Mesodermal cell (in vitro differentiated cells): ENCODE data around the gene TLE5.

Source experiments
- H3K27ac ChIP-seq: 2 replicates; pipeline ENCODE4 v1.7.0; 2013; ENCODE audit warnings: mild to moderate bottlenecking, low read depth, low read length, moderate library complexity; ENCODE audit not compliant: severe bottlenecking
- H3K36me3 ChIP-seq: 2 replicates; pipeline ENCODE4 v1.7.1; 2013; ENCODE audit warnings: mild to moderate bottlenecking, low read length, moderate library complexity; ENCODE audit not compliant: control insufficient read depth, insufficient read depth
- H3K4me1 ChIP-seq: one replicate; pipeline ENCODE4 v1.7.1; 2013; ENCODE audit warnings: mild to moderate bottlenecking, low read length; ENCODE audit not compliant: insufficient read depth, control insufficient read depth, poor library complexity, severe bottlenecking
- H3K4me3 ChIP-seq: 2 replicates; pipeline ENCODE4 v1.7.0; 2013; ENCODE audit warnings: low read length, control low read depth, mild to moderate bottlenecking; ENCODE audit not compliant: insufficient read depth, poor library complexity, severe bottlenecking; ENCODE audit errors: extremely low read depth
- H3K9me3 ChIP-seq: 2 replicates; pipeline ENCODE4 v1.7.1; 2013; ENCODE audit warnings: mild to moderate bottlenecking, low read length, moderate library complexity; ENCODE audit not compliant: control insufficient read depth
- WGBS, 2 experiments: methylation state at CpG; one replicate each; pipeline ENCODE4 v1.1.5; 2013; ENCODE audit warnings: missing lambda C conversion rate in 2 of 2; ENCODE audit not compliant: insufficient coverage in 2 of 2; 5-methylcytosine and 5-hydroxymethylcytosine counted together

Gene TLE5

DNA sequence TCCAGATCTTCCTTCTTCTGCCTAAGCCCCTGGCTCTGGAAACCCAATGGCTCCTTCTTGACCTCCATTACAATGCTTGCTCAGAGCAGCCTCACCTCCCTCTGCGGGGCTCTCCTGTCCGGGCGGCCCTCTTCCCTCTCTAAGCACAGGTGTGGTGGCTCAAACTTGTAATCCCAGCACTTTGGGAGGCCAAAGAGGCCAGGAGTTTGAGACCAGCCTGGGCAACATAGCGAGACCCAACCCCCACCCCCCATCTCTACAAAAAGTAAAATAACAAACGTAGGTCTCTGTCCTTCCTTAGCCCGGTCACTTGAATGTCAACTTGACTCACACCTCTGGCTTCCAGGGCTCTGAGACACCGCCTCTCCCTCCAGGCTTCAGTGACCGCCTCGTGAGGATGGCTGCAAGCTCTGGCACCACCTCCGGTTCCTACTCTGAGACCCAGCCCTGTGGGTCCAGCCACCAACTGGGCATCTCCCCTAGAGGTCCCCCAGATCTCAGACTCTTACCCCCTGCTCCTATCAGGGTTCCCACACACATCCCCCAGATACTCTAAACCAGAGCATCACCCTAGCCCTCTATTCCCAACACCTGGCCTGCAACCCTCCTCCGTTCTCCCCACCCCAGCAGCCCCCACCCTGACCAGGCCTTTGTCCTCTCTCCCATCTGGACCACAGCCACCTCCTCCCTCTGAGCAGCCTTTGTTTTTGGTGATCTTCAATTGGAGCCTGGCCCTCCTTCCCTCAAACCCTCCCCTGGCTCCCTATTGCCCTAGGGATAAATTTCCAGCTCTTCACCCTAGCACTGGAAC is 28.5 kb downstream of the TLE5 start:
- Histone ChIP-seq H3K4me3 (no peak overlapping the region), H3K27ac (no peak overlapping the region), H3K4me1 (peaks cover 16% of the 10 kb centered on the region), H3K36me3 (no peaks in the 10 kb centered on the region), H3K9me3 (no peaks in the 10 kb centered on the region)
- 45 to 61% methylated on average over 11 of the region's 11 CpGs for WGBS, 2 experiments

DNA sequence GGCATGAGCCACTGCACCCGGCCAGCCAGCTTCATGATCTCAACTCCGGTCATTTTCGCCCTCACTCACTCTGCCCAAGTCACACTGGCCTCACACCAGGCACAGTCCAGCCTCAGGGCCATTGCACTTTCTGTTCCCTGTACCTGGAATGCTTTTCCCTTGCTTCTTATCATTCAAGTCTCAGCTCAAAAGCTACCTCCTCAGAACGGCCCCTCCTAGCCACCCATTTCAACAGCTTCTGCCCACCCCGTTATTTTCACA is 30.8 kb downstream of the TLE5 start:
- Histone ChIP-seq H3K27ac (no peak overlapping the region), H3K4me1 (peaks cover 16% of the 10 kb centered on the region), H3K4me3 (no peak overlapping the region), H3K9me3 (peaks cover 6% of the 10 kb centered on the region), H3K36me3 (no peaks in the 10 kb centered on the region)
- 54 to 55% methylated on average over 4 of the region's 5 CpGs for WGBS, 2 experiments

DNA sequence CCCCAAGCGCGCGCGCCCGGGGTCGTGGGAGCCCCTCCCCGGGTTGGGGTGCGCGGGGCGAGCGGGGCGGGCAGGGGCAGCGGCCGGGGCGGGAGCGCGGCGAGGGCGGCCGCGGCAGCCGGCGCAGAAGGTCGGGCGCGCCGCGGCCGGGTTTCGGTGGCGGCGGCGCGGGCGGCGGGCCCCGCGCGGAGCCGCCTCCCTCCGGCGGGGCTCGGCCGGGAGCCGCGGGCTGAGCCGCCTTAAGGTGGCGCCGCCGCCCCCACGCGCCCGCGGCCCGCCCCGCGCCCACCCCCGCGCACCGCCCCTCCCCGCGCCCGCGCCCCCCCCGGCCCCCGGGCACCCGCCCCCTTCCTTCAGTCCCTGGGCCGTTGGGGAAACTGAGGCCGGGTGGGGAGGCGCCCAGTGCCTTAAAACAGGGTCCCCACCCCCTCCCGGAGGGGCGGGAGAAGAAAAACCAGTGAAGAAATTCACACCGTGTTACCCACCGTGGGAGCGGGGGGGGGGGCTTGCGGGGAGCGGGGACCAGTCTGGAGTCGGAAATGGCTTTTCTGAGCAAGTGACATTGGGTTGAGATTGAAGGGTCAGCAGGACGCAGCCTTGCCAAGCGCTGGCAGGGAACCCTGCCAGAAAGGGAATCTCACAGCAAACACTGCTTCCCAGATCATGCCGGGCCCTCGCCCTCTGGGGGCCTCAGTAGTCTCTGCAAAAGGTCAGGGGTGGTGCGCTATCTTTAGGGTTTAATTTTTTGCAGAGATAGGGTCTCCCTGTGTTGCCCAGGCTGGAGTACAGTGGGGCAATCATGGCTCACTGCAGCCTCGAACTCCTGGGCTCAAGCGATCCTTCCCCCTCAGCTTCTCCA is 33.0 kb downstream of the TLE5 start, which contains the start of gene TLE2:
Gene TLE2 (minus strand): TSS at position 216 of the 859 bp plus-strand sequence. CDS start 376 bp downstream, outside the sequence.
- Histone ChIP-seq H3K4me3 (peak within 1 kb of the TSS; percentile 31), H3K9me3 (peaks cover 6% of the 10 kb centered on the region), H3K36me3 (no peaks in the 10 kb centered on the region), H3K27ac (no peak within 1 kb of the TSS), H3K4me1 (peaks cover 20% of the 10 kb centered on the region)
- WGBS, 2 experiments = 2 to 20% methylated on average over 13 to 37 of the region's 85 CpGs

DNA sequence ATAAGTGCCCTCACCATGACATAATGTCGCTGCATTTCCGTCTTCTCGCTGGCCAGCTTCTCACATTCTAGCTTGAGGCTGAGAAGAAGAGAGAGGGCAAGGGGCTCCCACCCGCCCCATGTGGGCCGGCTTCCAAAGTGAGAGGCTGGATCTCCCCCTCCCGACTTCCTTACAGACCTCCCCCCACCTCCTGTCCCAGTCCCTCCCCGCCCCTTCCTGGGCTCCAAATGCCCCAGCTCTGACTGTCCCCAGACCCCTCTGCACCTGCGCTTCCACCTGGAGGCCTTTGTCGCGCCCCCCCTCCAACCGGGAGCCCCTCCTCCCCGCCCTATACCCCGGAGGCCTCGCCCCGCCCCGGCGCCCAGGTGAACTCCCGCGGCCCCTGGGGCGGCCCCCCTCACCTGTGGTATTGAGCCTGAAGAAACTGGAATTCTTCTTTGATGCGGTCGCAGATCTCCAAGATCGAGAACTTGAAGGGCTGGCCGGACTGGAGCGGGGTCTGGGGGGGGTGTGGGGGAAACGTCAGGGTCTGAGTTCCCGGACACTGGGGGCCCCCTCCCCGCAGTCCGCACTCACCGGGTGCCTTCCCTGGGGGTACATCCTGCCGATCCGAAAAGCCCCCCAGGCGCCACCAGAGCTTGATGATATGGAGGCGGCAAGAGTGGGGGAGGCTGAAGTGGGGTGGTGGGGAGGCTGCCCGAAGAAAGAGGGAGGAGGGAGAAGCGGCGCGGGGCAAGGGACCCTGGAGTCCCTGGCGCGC is 33.8 kb downstream of the TLE5 start:
- 0 to 2% methylated on average over 9 to 10 of the region's 40 CpGs for WGBS, 2 experiments
- H3K9me3 ChIP-seq = peaks cover 6% of the 10 kb centered on the region
- no peak overlapping the region for H3K27ac ChIP-seq
- peaks cover 15% of the 10 kb centered on the region for H3K4me1 ChIP-seq
- peak overlapping the region; percentile 31 for H3K4me3 ChIP-seq
- H3K36me3 ChIP-seq = no peaks in the 10 kb centered on the region

DNA sequence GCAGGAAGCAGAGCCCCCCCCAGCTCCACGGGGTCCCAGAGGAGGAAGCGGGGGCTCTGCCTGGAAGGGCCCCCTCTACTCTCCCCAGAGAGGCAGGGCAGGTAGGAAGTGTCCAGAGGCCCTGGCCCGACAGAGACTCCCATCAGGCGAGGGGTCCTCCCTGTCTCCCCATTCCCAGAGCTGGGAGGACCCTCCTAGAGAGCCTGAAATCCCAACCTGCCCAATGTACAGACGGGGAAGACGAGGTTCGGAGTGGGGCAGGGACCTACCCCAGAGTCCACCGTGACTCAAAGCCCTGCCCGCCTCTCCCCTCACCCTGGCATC is 34.4 kb downstream of the TLE5 start:
- Histone ChIP-seq H3K36me3 (no peaks in the 10 kb centered on the region), H3K27ac (no peak overlapping the region), H3K4me3 (no peak overlapping the region), H3K4me1 (peaks cover 15% of the 10 kb centered on the region), H3K9me3 (peaks cover 6% of the 10 kb centered on the region)
- WGBS, 2 experiments = 23 to 49% methylated on average over 6 to 9 of the region's 9 CpGs

DNA sequence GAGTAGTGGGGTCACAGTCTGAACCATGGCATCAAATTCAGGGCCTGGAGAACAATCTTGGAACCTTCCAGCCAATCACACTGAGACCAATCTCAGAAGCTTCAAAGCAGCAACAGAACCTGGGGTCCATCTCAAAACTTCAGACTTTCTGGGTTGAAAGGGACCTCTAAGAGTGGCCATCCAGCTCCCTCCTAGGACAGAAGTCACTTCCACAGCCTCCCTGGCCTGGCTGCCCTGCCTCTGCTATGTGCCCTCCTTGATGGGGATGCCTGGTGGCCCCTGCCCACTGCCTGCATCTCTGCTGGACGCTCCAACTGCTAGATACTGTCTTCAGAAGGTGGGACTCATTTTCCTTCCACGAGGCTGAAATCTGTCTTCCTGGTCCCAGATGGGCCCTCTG is 35.0 kb downstream of the TLE5 start:
- Histone ChIP-seq H3K9me3 (peaks cover 6% of the 10 kb centered on the region), H3K4me1 (peaks cover 15% of the 10 kb centered on the region), H3K27ac (no peak overlapping the region), H3K36me3 (no peaks in the 10 kb centered on the region), H3K4me3 (no peak overlapping the region)
- 61 to 85% methylated on average over 2 of the region's 2 CpGs for WGBS, 2 experiments

DNA sequence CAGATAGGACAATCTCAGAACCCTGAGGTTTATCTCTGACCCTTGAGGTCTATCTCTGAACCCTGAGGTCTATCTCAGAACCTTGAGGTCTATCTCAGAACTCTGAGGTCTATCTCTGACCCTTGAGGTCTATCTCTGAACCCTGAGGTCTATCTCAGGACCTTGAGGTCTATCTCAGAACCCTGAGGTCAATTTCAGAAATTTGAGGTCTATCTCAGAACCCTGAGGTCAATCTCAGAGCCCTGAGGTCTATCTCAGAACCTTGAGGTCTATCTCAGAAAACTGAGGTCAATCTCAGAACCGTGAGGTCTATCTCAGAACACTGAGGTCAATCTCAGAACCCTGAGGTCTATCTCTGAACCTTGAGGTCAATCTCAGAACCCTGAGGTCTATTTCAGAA is 35.5 kb downstream of the TLE5 start:
- H3K36me3 ChIP-seq = no peaks in the 10 kb centered on the region
- 83 to 100% methylated on average over 1 of the region's 1 CpG for WGBS, 2 experiments
- H3K4me3 ChIP-seq = no peak overlapping the region
- no peak overlapping the region for H3K27ac ChIP-seq
- peaks cover 6% of the 10 kb centered on the region for H3K9me3 ChIP-seq
- H3K4me1 ChIP-seq = peaks cover 15% of the 10 kb centered on the region

DNA sequence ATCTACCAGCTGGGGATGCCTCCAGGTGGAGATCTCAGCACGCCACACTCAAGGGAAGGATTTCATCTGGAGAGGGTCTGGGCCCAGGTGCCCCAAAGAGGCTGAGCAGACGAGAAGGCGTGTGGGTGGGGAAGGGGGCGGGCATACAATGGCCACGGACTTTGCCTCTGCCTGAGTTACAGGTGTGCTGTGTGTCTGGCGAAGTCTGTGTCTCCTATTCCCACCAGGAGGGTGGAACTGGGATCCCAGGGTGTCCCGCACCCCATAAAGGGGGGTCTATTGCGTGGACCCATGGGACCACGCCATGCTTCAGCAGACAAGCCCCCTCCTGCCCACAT is 36.8 kb downstream of the TLE5 start:
- Histone ChIP-seq H3K27ac (no peak overlapping the region), H3K36me3 (no peaks in the 10 kb centered on the region), H3K9me3 (peaks cover 6% of the 10 kb centered on the region), H3K4me1 (peaks cover 15% of the 10 kb centered on the region), H3K4me3 (no peak overlapping the region)
- 32 to 46% methylated on average over 3 to 6 of the region's 9 CpGs for WGBS, 2 experiments

DNA sequence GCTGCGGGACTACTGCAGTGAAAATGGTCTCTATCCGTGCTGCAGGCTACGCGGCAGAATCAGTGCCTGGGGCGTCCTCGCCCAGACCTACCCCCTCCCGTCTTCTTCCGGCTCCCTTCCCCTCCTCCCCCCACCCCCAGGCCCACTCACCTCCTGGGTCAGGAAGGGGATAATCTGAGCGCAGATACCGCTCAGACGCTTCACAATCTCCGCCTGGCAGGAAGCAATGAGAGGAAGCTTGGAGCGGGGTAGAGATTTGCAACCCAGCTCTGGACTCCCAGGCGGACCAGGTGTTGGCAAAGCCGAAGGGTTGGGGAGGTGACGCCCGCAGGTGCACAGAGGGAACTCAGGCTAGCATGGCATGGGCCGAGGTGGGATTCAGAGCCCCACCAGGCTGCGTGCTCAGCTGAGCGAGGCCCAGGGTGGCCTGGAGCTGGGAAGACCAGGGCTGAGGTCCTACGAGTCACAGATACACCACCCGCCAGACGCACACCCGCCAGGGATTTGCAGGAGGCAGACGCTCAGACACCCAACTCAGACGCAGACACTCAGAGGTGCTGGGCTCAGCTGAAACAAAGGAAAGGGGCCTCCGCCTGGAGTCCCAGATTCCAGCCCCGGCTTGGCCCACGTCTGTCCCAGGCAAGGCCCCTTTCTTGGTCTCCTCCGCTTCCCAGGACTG is 37.3 kb downstream of the TLE5 start:
- whole genome bisulfite sequencing, 2 experiments = 8 to 17% methylated on average over 21 to 24 of the region's 30 CpGs
- Histone ChIP-seq H3K27ac (peak overlapping the region; percentile 45), H3K9me3 (peaks cover 6% of the 10 kb centered on the region), H3K4me1 (peaks cover 15% of the 10 kb centered on the region), H3K36me3 (no peaks in the 10 kb centered on the region), H3K4me3 (no peak overlapping the region)

DNA sequence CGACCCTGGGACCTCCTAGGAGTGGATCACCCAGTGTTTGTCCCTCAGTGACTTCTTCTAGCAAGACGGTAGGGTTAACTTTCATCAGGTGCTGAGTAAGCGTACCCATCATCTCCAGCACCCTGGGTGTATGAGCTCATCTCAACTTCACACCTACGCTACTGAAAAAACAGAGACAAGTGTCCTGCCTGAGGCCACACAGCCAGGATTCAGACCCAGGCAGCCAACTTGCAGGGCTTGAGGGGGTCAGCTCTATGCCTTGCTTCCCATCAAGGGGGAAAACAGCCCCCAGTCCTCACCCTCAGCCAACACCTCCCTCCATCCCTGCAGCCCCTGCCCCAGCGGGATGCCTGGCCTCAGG is 37.8 kb downstream of the TLE5 start:
- Histone ChIP-seq H3K4me1 (peaks cover 15% of the 10 kb centered on the region), H3K27ac (no peak overlapping the region), H3K9me3 (peaks cover 6% of the 10 kb centered on the region), H3K4me3 (no peak overlapping the region), H3K36me3 (no peaks in the 10 kb centered on the region)
- WGBS, 2 experiments = 10 to 20% methylated on average over 3 to 4 of the region's 5 CpGs
